H1 (cell line): ENCODE results near the gene APAF1. TPM values are rescaled to one million over a fixed set of nuclear protein-coding genes. Genes with fewer than 3 reads are reported as not detected.

Experiments used
- CTCF ChIA-PET: fragments of 300-600 bp; sonication (Branson Sonifier 250); formaldehyde crosslinking; loops from one replicate; lab custom pipeline; 2021; ENCODE audit not compliant: partially characterized antibody; lab: Charles Lee
- POLR2A ChIA-PET: fragments of 300-600 bp; sonication (Branson Sonifier 250); formaldehyde crosslinking; loops from one replicate; lab custom pipeline; 2021; ENCODE audit warnings: inconsistent platforms; ENCODE audit not compliant: partially characterized antibody; lab: Charles Lee
- DNase-seq, 2 experiments: peaks; one replicate each; pipeline versions ENCODE4 v3.0.0 to v3.0.0-alpha.2; 2010 to 2022; ENCODE audit warnings: low spot score in 2 of 2, low read depth in 1 of 2, mixed read lengths in 1 of 2
- FAIRE-seq: peaks from 2 replicates; lab custom pipeline; 2011; peaks lifted over from hg19 to GRCh38; lab: Jason Lieb, UNC
- H2AFZ ChIP-seq: 2 replicates; pipeline ENCODE4 v1.8.1; 2012; ENCODE audit warnings: low read length, inconsistent platforms
- H2AK5ac ChIP-seq: 2 replicates; pipeline ENCODE4 v1.6.1; 2013; ENCODE audit warnings: low read depth, low read length
- H2BK120ac ChIP-seq: replicated peaks from 2 replicates; pipeline ENCODE3; 2013; ENCODE audit warnings: low read depth, low read length, inconsistent platforms
- H2BK12ac ChIP-seq: 2 replicates; pipeline ENCODE4 v1.6.1; 2013; ENCODE audit warnings: low read depth, low read length
- H2BK15ac ChIP-seq: 2 replicates; pipeline ENCODE4 v1.6.1; 2013; ENCODE audit warnings: low read length
- H2BK20ac ChIP-seq: 2 replicates; pipeline ENCODE4 v1.6.1; 2013; ENCODE audit warnings: low read length
- H2BK5ac ChIP-seq: 2 replicates; pipeline ENCODE4 v1.6.1; 2013; ENCODE audit warnings: low read depth, low read length
- H3K14ac ChIP-seq: 2 replicates; pipeline ENCODE4 v1.6.1; 2013; ENCODE audit warnings: inconsistent platforms; ENCODE audit not compliant: insufficient read length
- H3K18ac ChIP-seq: 2 replicates; pipeline ENCODE4 v1.6.1; 2013; ENCODE audit warnings: low read length; ENCODE audit errors: extremely low read depth
- H3K23ac ChIP-seq: 2 replicates; pipeline ENCODE4 v1.6.1; 2013; ENCODE audit warnings: inconsistent platforms; ENCODE audit not compliant: insufficient read length
- H3K23me2 ChIP-seq: 2 replicates; pipeline ENCODE4 v1.6.1; 2013; ENCODE audit warnings: low read depth, low read length
- H3K27ac ChIP-seq: 2 replicates; pipeline ENCODE4 v1.6.1; 2011; ENCODE audit warnings: low read depth, low read length, inconsistent platforms
- H3K27me3 ChIP-seq, 4 experiments: replicated peaks in 1 of 4; 1 replicate in 1 of 4; 2 replicates in 3 of 4; pipeline versions ENCODE4 v1.6.1 to v1.8.1; 2011 to 2013; ENCODE audit warnings: low read length in 3 of 4, mild to moderate bottlenecking in 3 of 4, inconsistent platforms in 2 of 4, mixed read lengths in 2 of 4, moderate library complexity in 1 of 4; ENCODE audit not compliant: control insufficient read depth in 3 of 4, insufficient read depth in 3 of 4; ENCODE audit errors: extremely low read depth in 1 of 4
- H3K36me3 ChIP-seq, 4 experiments: 2 replicates each; pipeline versions ENCODE4 v1.6.1 to v1.8.1; 2011 to 2013; ENCODE audit warnings: mild to moderate bottlenecking in 4 of 4, low read length in 3 of 4, moderate library complexity in 2 of 4, control low read depth in 1 of 4, inconsistent platforms in 1 of 4; ENCODE audit not compliant: insufficient read depth in 4 of 4, control insufficient read depth in 2 of 4
- H3K4ac ChIP-seq: replicated peaks from 2 replicates; pipeline ENCODE3; 2013; ENCODE audit warnings: low read length, low read depth, mixed read lengths, inconsistent platforms; ENCODE audit not compliant: insufficient read length
- H3K4me1 ChIP-seq, 4 experiments: replicated peaks in 1 of 4; 1 replicate in 1 of 4; 2 replicates in 3 of 4; pipeline versions ENCODE4 v1.6.1 to v1.8.1; 2011 to 2013; ENCODE audit warnings: low read length in 3 of 4, inconsistent platforms in 2 of 4, mixed read lengths in 1 of 4; ENCODE audit not compliant: insufficient read depth in 4 of 4, control insufficient read depth in 3 of 4
- H3K4me2 ChIP-seq, 2 experiments: 2 replicates each; pipeline versions ENCODE4 v1.6.1 to v1.8.1; 2011 to 2013; ENCODE audit warnings: low read depth in 2 of 2, low read length in 2 of 2, control low read depth in 1 of 2, inconsistent platforms in 1 of 2, mild to moderate bottlenecking in 1 of 2; ENCODE audit not compliant: insufficient read depth in 1 of 2
- H3K4me3 ChIP-seq, 4 experiments: fragments of 200-600, 300-600 bp in 1 of 4; sonication (generic), shearing (Covaris generic), sonication (Bioruptor Twin) in 1 of 4; 2 replicates each; pipeline versions ENCODE4 v1.5.1 to v1.8.1; 2011 to 2016; ENCODE audit warnings: low read length in 4 of 4, low read depth in 3 of 4, control low read depth in 2 of 4, inconsistent platforms in 2 of 4, mild to moderate bottlenecking in 2 of 4, mixed read lengths in 1 of 4, moderate library complexity in 1 of 4; ENCODE audit not compliant: insufficient read depth in 2 of 4; ENCODE audit errors: extremely low read depth in 1 of 4
- H3K56ac ChIP-seq: replicated peaks from 2 replicates; pipeline ENCODE3; 2013; ENCODE audit warnings: low read depth, mild to moderate bottlenecking, mixed read lengths, low read length, inconsistent platforms; ENCODE audit not compliant: insufficient read length
- H3K79me1 ChIP-seq: 2 replicates; pipeline ENCODE4 v1.6.1; 2013; ENCODE audit warnings: low read depth, low read length, control low read depth
- H3K79me2 ChIP-seq, 2 experiments: 2 replicates each; pipeline versions ENCODE4 v1.6.1 to v1.8.1; 2012 to 2013; ENCODE audit warnings: low read length in 2 of 2, mild to moderate bottlenecking in 2 of 2, inconsistent platforms in 1 of 2; ENCODE audit not compliant: insufficient read depth in 2 of 2, control insufficient read depth in 1 of 2
- H3K9ac ChIP-seq, 4 experiments: replicated peaks in 1 of 4; 1 replicate in 1 of 4; 2 replicates in 3 of 4; pipeline versions ENCODE4 v1.6.1 to v1.8.1; 2011 to 2013; ENCODE audit warnings: low read depth in 3 of 4, low read length in 3 of 4, control low read depth in 2 of 4, mild to moderate bottlenecking in 2 of 4, moderate library complexity in 2 of 4, inconsistent platforms in 1 of 4; ENCODE audit errors: extremely low read depth in 1 of 4
- H3K9me3 ChIP-seq, 2 experiments: 2 replicates each; pipeline versions ENCODE4 v1.6.1 to v1.8.1; 2012 to 2013; ENCODE audit warnings: mild to moderate bottlenecking in 2 of 2, moderate library complexity in 2 of 2, control low read depth in 1 of 2, inconsistent platforms in 1 of 2, low read depth in 1 of 2, low read length in 1 of 2, mixed read lengths in 1 of 2; ENCODE audit not compliant: insufficient read depth in 2 of 2
- H4K20me1 ChIP-seq, 2 experiments: replicated peaks in 1 of 2; 2 replicates each; pipeline versions ENCODE3 to v1.8.1; 2011 to 2013; ENCODE audit warnings: inconsistent platforms in 2 of 2, low read length in 2 of 2, mild to moderate bottlenecking in 1 of 2; ENCODE audit not compliant: insufficient read depth in 2 of 2, control insufficient read depth in 1 of 2
- H4K5ac ChIP-seq: 2 replicates; pipeline ENCODE4 v1.6.1; 2013; ENCODE audit warnings: low read length, low read depth, mixed read lengths, inconsistent platforms; ENCODE audit not compliant: insufficient read length
- H4K8ac ChIP-seq: 2 replicates; pipeline ENCODE4 v1.8.0; 2013; ENCODE audit warnings: mild to moderate bottlenecking, moderate library complexity, low read length, inconsistent platforms; ENCODE audit not compliant: insufficient read depth; ENCODE audit errors: extremely low read depth
- H4K91ac ChIP-seq: replicated peaks from 2 replicates; pipeline ENCODE3; 2013; ENCODE audit warnings: low read length, mixed read lengths, inconsistent platforms; ENCODE audit not compliant: insufficient read length
- BRCA1 ChIP-seq: IDR thresholded peaks from 2 replicates; pipeline ENCODE4 v1.6.1; 2012; ENCODE audit warnings: low read depth, low read length, improper control_type of control experiment
- CHD2 ChIP-seq: IDR thresholded peaks from 2 replicates; pipeline ENCODE4 v1.6.1; 2012; ENCODE audit warnings: low read length, improper control_type of control experiment
- HDAC2 ChIP-seq, 2 experiments: fragments of 300-600 bp in 1 of 2; sonication (generic) in 1 of 2; IDR thresholded peaks; 2 replicates each; pipeline ENCODE4 v1.6.1; 2011 to 2012; ENCODE audit warnings: low read depth in 2 of 2, low read length in 2 of 2, mild to moderate bottlenecking in 2 of 2, moderate library complexity in 2 of 2, borderline replicate concordance in 1 of 2, inconsistent platforms in 1 of 2
- KDM1A ChIP-seq: fragments of 200-600, 300-600 bp; sonication (generic); IDR thresholded peaks from 2 replicates; pipeline ENCODE4 v1.7.1; 2016; ENCODE audit warnings: mild to moderate bottlenecking, low read length, borderline replicate concordance
- SP1 ChIP-seq: IDR thresholded peaks from 2 replicates; pipeline ENCODE4 v1.6.1; 2011; ENCODE audit warnings: low read depth, low read length
- WGBS, 2 experiments: shearing (Covaris generic) in 1 of 2; methylation state at CpG; one replicate each; pipeline versions ENCODE4 v1.1.6 to v1.1.7; 2013 to 2015; ENCODE audit warnings: low lambda C conversion rate in 2 of 2, mixed read lengths in 2 of 2, inconsistent platforms in 1 of 2, low coverage in 1 of 2, missing lambda C conversion rate in 1 of 2; ENCODE audit not compliant: insufficient replicate concordance in 2 of 2, insufficient coverage in 1 of 2, insufficient read length in 1 of 2; ENCODE audit errors: extremely low coverage in 1 of 2, missing lambda C conversion rate in 1 of 2; 5-methylcytosine and 5-hydroxymethylcytosine counted together
- polyA plus RNA-seq, 7 experiments: library from polyadenylated mRNA; depleted of rRNA in 3 of 7; stranded (reverse) in 5 of 7; unstranded in 2 of 7; fragments of >200 nt in 5 of 7; fragments of 200-250 nt in 2 of 7; gene quantifications; 1 replicate in 5 of 7; 2 replicates in 1 of 7; 4 replicates in 1 of 7; pipeline versions ENCODE4 v1.2.1 to v1.2.3, GENCODE V29; 2011 to 2013; ENCODE audit warnings: missing spikeins in 2 of 7, mixed read lengths in 2 of 7
- total RNA-seq: library from RNA; stranded (reverse); fragmentation: NEBNext Ultra II Directional; extraction: Animal tissue kit (Norgen Biotek cat#: 25700); gene quantifications from 2 replicates; pipeline ENCODE4 v1.2.1, GENCODE V29; 2021

The APAF1 gene
- total and polyA plus RNA-seq, 2 of the 8 experiments (the other 6 are each of a cell fraction or from before 2014, with no cell fraction given), result 4.7 to 22.6 TPM

- FAIRE-seq (peak; percentile 86), DNase-seq (peak in 1 of 2 experiments; percentile 48)
- no peak overlapping the region for H2BK120ac ChIP-seq
- no peak overlapping the region for H2AK5ac ChIP-seq
- peaks cover 2 to 11% (median 5%) of the 10 kb centered on the region in 4 experiments; a peak in 3 of 7 replicates for H3K4me1 ChIP-seq
- no peaks in the 10 kb centered on the region for H3K9me3 ChIP-seq
- no peak overlapping the region for H2BK15ac ChIP-seq
- H3K23ac ChIP-seq, result no peak overlapping the region
- H4K91ac ChIP-seq, result no peak overlapping the region
- no peaks in the 10 kb centered on the region for H3K79me1 ChIP-seq
- H4K20me1 ChIP-seq, result peaks cover 0 to 2% of the 10 kb centered on the region in 2 experiments
- no peak overlapping the region for H4K5ac ChIP-seq
- peak overlapping the region in 1 of 4 experiments; percentile 38; a peak in 3 of 8 replicates for H3K4me3 ChIP-seq
- H3K4ac ChIP-seq, result no peak overlapping the region
- ChIA-PET POLR2A (interaction anchor here (0.6 kb wide), 1 partner anchor 16 kb away, joined by 4 read pairs; no protein-coding TSS in a partner anchor), CTCF (interaction anchor here (0.5 to 1.4 kb wide), 4 partner anchors 16 to 300 kb away, joined by 3 to 4 read pairs (median 3); no protein-coding TSS in a partner anchor)
- no peak overlapping the region for H4K8ac ChIP-seq
- peaks cover 0 to 4% (median 0%) of the 10 kb centered on the region in 4 experiments; a peak in 2 of 8 replicates for H3K36me3 ChIP-seq
- no peak overlapping the region for H3K27ac ChIP-seq
- no peak overlapping the region for H2BK12ac ChIP-seq
- H3K56ac ChIP-seq, result no peak overlapping the region
- TF ChIP-seq KDM1A (no peak), SP1 (peak; percentile 36; the same call in 1 of the 2 replicates), BRCA1 (no peak), HDAC2 (IDR thresholded peaks at IDR 0.05; ENCODE audit: borderline replicate concordance in 1 of 2, low read depth in 2 of 2, low read length in 2 of 2) (peak in 1 of 2 experiments; percentile 35; a peak in 1 of 4 replicates), CHD2 (no peak)
- WGBS, 2 experiments, result 25% methylated on average over 8 of the region's 8 CpGs; no CpG with 5 or more reads in 1 of the 2 experiments
- 0 out of 2 replicates have a peak overlapping the region, but pooled peaks have one; percentile 6 for H3K18ac ChIP-seq
- peak overlapping the region; percentile 49 to 64 for H3K4me2 ChIP-seq
- H3K9ac ChIP-seq, result no peak overlapping the region
- no peaks in the 10 kb centered on the region for H3K79me2 ChIP-seq
- no peaks in the 10 kb centered on the region for H3K27me3 ChIP-seq
- H2BK5ac ChIP-seq, result no peak overlapping the region
- H3K14ac ChIP-seq, result no peak overlapping the region
- H3K23me2 ChIP-seq, result 0 out of 2 replicates have a peak, but pooled peaks cover 2% of the 10 kb centered on the region
- H2BK20ac ChIP-seq, result no peak overlapping the region
- H2AFZ ChIP-seq, result no peak overlapping the region
Measured at GRCh38 chr12:98696036-98696646, 51.1 kb downstream of the APAF1 start.
